A204.1 (cell line): Measurements from ENCODE around the gene GLRX.

ENCODE experiments used
- FAIRE-seq: peaks from 2 replicates; lab custom pipeline; 2012; peaks lifted over from hg19 to GRCh38; lab: Jason Lieb, UNC

The GLRX gene

DNA sequence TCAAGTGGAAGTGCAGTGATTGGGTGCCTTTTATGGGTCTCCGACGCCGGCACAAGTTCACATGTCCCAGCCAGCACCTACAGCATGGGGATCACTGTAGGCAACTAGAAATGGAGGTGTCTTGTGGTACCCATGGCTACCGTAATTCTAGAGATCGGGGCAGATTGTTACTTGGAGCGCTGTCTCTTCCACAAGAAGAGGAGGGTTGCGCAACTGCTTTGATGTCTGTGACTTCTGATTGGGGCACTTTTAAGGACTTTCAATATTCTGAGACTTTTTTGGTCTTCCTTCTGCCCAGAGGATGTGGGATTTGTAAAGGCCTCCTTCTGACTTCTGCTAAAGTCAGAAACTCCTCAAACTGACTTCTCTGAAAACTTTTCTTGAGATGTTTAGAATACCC is 41.9 kb downstream of the GLRX start:
- no peak for FAIRE-seq

DNA sequence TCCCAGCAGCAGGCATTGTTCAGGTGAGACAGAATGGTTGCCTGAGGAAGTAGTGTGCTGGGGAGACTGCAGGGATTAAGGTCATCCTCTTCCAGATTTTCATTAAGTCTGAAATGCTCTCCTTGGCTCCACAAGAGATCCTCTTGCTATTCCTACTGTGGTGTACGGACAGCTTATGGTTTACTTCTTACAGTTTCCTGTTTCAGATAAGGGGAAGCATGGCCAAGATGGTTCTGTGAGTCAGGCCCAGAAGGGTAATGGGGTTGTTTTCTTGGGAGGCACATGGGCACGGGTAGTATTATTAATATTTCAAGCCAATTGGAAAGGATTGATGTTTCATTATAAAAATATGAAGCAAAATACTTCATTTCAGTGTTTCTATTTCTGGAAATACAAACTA is 42.9 kb downstream of the GLRX start:
- no peak for FAIRE-seq

DNA sequence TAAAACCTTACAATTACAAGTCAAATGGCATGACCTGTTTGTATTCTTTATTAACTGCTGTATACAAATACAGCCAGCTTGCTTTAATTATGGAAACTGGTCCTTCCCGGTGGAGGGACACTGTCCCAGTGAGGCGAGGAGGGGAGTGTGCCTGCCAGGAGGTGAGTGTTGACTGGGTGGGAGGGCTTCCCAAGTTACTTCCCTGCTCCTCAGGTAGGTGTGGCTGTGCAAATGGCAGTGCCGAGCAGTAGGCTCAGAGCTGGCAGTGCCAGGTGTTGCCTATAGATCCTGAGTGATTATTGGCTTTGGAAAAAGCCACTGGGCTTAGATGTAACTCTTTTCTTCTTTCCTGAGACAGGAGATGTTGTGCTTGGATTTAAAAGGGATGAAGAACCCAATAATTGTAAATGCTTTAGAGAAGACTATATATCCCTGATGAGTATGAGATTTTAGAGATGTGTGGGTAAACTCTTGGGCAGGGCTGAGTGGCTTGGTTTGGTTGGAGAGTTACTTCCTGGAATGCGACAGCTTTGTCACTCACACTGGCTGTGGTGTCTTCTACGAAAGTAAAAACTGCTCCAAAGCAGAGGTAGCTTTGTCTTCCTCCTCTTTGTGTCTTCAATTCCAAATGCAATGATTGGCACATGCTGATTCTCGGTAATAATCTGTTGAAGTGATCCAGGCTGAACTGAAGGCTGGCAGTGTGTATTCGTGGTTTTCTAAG is 43.7 kb downstream of the GLRX start:
- no peak for FAIRE-seq

DNA sequence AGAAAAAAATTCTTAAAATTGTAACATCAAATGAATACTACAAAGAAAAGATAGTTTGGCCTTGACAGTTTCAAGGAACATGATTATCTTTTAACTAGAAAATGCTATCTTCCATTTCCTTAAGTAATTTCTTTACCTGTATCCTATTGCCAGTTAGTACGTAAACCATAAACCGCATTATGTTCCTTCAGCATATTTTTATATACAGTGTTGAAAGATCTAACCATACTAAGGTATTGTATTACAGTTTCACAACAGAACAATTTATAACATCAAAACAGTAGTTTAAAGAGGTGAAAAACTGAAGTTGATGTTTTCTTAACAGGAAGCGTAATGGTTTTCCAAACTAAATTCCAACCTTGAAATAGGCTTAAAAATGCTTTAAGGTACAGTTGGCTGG is 45.1 kb downstream of the GLRX start:
- FAIRE-seq = no peak

DNA sequence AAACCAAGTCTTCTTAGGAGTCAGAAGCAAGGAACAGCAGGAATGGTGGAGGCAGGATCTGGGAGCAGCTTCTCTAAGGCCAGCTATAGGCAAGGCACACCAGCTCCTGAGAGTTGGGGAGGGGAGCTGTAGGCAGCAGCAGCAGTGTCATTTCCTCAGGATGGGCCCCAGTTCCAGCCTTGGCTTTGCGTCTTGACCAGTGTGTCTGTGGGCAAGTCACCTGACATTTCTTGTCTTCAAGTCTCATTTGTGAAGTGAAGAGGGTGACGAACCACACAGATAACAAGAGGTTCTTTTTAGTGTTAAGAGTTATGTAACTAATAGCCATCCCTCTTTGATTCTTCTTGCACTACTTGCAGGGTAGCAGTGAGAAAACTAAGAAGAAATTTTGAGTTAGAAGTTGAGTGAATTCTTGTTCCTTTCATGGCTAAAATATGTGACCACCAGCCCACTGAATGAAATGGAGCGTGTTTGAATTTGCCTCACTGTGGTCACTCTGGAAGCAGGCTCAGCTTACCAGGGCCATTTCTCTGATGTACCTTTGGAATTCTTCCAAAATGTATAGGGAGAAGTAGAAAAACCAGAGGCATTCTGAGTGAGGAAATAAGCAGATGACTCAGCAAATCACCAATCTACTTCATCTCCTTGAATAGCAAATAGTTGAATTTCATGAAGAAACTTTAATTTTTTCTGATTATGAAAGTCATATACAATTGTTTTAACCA is 49.0 kb downstream of the GLRX start:
- no peak for FAIRE-seq

DNA sequence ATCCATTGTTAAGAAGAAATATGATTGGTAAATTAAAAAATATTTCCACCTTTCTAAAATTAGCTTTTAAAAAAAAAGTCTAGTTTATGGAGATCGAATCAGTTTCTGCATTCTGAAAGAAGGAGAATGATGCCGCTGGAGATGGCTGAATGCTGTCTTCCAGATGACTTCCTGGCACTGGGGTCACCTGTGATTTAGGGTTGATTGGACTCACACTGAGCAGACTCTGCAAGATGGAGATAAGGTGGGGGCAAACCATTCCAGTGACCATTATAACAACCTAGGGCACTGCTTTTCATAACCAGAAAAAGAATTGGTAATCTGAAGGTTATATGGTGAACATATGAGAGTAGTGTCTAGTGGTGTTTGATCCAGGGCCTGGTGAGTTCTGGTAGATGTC is 50.6 kb downstream of the GLRX start:
- FAIRE-seq = no peak

DNA sequence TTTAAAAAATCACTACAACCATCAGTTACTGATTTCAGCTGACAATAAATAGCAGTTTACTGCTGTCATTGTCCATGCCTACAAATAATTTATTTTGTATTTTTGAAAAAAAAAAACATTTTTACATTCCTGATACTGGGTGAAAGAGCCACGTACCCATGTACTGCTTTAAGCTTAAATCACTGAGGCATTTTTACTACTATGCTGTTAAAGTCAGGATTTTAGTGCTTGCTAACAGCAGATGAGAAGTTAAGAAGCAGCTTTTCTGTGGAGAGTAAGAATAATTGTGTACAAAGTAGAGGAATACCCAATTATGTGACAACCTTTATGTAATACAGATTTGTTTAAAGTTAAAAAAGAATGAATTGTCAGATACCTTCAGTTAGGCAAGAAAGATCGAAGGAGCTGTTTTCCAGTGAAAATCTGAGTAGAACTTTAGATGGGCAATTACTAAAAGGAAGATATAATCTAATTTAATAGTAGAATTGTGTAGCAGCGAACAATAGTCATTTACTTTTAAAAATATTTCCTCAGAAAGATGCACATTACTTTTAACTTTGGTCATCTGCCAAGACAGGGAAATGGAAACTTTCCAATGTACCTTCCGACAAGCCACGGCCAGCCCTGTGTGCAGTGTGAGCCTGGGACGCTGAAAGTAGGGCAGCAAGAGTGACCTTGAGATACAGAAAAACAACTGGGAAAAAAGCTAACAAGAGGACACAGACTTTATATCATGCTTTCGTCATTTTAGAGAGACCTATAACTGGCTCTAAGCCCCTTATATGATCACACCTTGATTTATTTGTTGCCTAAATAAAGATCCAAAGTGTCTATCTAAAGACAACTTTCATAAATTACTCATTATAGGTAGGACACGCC is 51.5 kb downstream of the GLRX start:
- no peak for FAIRE-seq

DNA sequence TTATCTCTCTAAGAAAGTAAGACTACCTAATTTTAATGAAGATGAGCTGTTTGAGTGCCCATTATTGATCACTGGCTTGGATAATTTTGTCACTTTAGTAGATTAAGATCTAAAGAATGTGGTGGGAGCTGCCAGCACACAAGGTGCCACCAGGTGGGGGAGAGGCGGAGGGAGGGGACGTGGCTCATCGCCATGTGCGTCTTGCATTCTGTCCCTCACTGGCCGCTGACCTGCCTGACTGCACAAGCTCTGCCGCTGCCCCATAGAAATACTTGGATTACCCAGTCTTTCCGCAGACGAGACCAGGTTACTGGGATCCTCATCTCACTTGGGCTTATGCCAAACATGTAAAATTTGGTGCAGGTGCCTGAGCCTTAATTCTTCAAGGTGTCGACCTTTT is 53.8 kb downstream of the GLRX start:
- FAIRE-seq = no peak

DNA sequence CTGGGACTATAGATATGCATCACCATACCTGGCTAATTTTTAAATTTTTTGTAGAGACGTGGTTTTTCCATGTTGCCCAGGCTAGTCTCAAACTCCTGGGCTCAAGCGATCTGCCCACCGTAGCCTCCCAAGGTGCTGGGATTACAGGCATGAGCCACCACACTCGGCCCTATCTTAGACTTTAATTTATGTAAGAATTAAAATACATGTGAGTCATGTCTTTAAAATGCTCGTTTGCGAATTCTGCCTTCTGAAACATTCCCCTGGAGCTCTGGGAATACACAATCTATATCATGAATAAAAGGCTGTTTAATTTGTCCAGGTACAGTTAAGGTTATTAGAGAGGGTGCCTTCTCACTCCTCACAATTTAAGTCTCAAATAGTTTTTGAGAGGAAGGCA is 58.6 kb downstream of the GLRX start:
- no peak for FAIRE-seq
